WTC11 (cell line): ENCODE measurements around the gene PDE11A. TPM values are rescaled to one million over a fixed set of nuclear protein-coding genes. Genes with fewer than 3 reads are reported as not detected.

Experiments used
- ATAC-seq: fragments of 200-7000 bp; cut with Tn5 transposase; 2 replicates; pipeline ENCODE4 v1.10.0; 2021; ENCODE audit warnings: mild to moderate bottlenecking, moderate library complexity
- CTCF ChIA-PET: fragments of 300-600 bp; sonication (Branson Sonifier 250); formaldehyde crosslinking; loops from one replicate; lab custom pipeline; 2021; ENCODE audit warnings: antibody characterized with exemption; lab: Charles Lee
- POLR2A ChIA-PET: fragments of 350-600 bp; sonication (Branson Sonifier 250); formaldehyde crosslinking; loops from one replicate; lab custom pipeline; 2021; ENCODE audit warnings: antibody characterized with exemption; lab: Charles Lee
- DNase-seq: peaks from one replicate; pipeline ENCODE4 v3.0.0; 2021; ENCODE audit warnings: low spot score
- H3K27ac Mint-ChIP-seq: 2 replicates; pipeline ENCODE4 v1.8.0; 2021; ENCODE audit warnings: mixed read lengths
- H3K27me3 Mint-ChIP-seq: 2 replicates; pipeline ENCODE4 v1.8.0; 2021; ENCODE audit warnings: low read depth, mild to moderate bottlenecking, moderate library complexity, mixed read lengths
- H3K36me3 Mint-ChIP-seq: 2 replicates; pipeline ENCODE4 v1.8.0; 2021; ENCODE audit warnings: mixed read lengths
- H3K4me1 Mint-ChIP-seq: 2 replicates; pipeline ENCODE4 v1.8.0; 2022; ENCODE audit warnings: mixed read lengths
- H3K4me3 Mint-ChIP-seq: 2 replicates; pipeline ENCODE4 v1.8.0; 2021; ENCODE audit warnings: mild to moderate bottlenecking, moderate library complexity, mixed read lengths
- H3K9me3 Mint-ChIP-seq: 2 replicates; pipeline ENCODE4 v1.8.0; 2021; ENCODE audit warnings: mixed read lengths
- ATF1 ChIP-seq: sonication (generic); formaldehyde crosslinking; IDR thresholded peaks from 2 replicates; pipeline ENCODE4 v1.8.1; 2023; ENCODE audit warnings: mild to moderate bottlenecking, moderate library complexity, missing genetic modification reagents
- ELF4 ChIP-seq: sonication (generic); formaldehyde crosslinking; IDR thresholded peaks from 2 replicates; pipeline ENCODE4 v1.8.1; 2022; ENCODE audit warnings: low read depth, mild to moderate bottlenecking, moderate library complexity, missing genetic modification reagents
- FOXP1 ChIP-seq: sonication (generic); formaldehyde crosslinking; IDR thresholded peaks from 2 replicates; pipeline ENCODE4 v1.8.0; 2022; ENCODE audit warnings: missing genetic modification reagents, mild to moderate bottlenecking, moderate library complexity, borderline replicate concordance
- IRF2 ChIP-seq: sonication (generic); formaldehyde crosslinking; IDR thresholded peaks from 2 replicates; pipeline ENCODE4 v1.8.0; 2022; ENCODE audit warnings: low read depth, missing genetic modification reagents, borderline replicate concordance
- KAT7 ChIP-seq: sonication (generic); formaldehyde crosslinking; IDR thresholded peaks from 2 replicates; pipeline ENCODE4 v1.8.1; 2023; ENCODE audit warnings: missing genetic modification reagents, mild to moderate bottlenecking, borderline replicate concordance
- NFATC4 ChIP-seq: fragments of 250-450 bp; sonication (Bioruptor Pico); IDR thresholded peaks from 2 replicates; pipeline ENCODE4 v1.9.0; 2021; ENCODE audit warnings: mild to moderate bottlenecking
- NFE2L1 ChIP-seq: sonication (generic); formaldehyde crosslinking; IDR thresholded peaks from 2 replicates; pipeline ENCODE4 v1.8.1; 2023; ENCODE audit warnings: missing genetic modification reagents
- NR2C2 ChIP-seq: sonication (generic); formaldehyde crosslinking; IDR thresholded peaks from 2 replicates; pipeline ENCODE4 v1.8.0; 2022; ENCODE audit warnings: mild to moderate bottlenecking, missing genetic modification reagents
- NR3C1 ChIP-seq: sonication (generic); formaldehyde crosslinking; conservative IDR thresholded peaks from 2 replicates; pipeline ENCODE4 v1.8.1; 2023; ENCODE audit warnings: low read depth, mild to moderate bottlenecking, missing genetic modification reagents
- RORB ChIP-seq: fragments of 250-450 bp; sonication (Bioruptor Pico); IDR thresholded peaks from 2 replicates; pipeline ENCODE4 v1.9.0; 2021; ENCODE audit warnings: mild to moderate bottlenecking
- SMAD3 ChIP-seq: sonication (generic); formaldehyde crosslinking; IDR thresholded peaks from 2 replicates; pipeline ENCODE4 v1.8.0; 2022; ENCODE audit warnings: missing genetic modification reagents, mild to moderate bottlenecking, borderline replicate concordance
- SOX15 ChIP-seq: fragments of 250-450 bp; sonication (Bioruptor Pico); IDR thresholded peaks from 2 replicates; pipeline ENCODE4 v1.9.0; 2021; ENCODE audit warnings: mild to moderate bottlenecking
- TEAD1 ChIP-seq: sonication (generic); formaldehyde crosslinking; IDR thresholded peaks from 2 replicates; pipeline ENCODE4 v1.8.0; 2022; ENCODE audit warnings: mild to moderate bottlenecking, missing genetic modification reagents
- ZNF232 ChIP-seq: sonication (generic); formaldehyde crosslinking; IDR thresholded peaks from 2 replicates; pipeline ENCODE4 v1.8.0; 2022; ENCODE audit warnings: mild to moderate bottlenecking, missing genetic modification reagents
- total RNA-seq: library from RNA; stranded (reverse); gene quantifications from 3 replicates; pipeline ENCODE4 v1.2.3, GENCODE V29; 2021
- TF ChIP-seq, protein P1 (sequence below): sonication (generic); formaldehyde crosslinking; IDR thresholded peaks from 2 replicates; pipeline ENCODE4 v1.8.1; 2022; ENCODE audit warnings: missing genetic modification reagents, borderline replicate concordance
- TF ChIP-seq, protein P2 (sequence below): sonication (generic); formaldehyde crosslinking; IDR thresholded peaks from 2 replicates; pipeline ENCODE4 v1.8.0; 2022; ENCODE audit warnings: mild to moderate bottlenecking, missing genetic modification reagents
- TF ChIP-seq, protein P3 (sequence below): fragments of 250-450 bp; sonication (Bioruptor Pico); IDR thresholded peaks from 2 replicates; pipeline ENCODE4 v1.9.0; 2021; ENCODE audit warnings: mild to moderate bottlenecking
- TF ChIP-seq, protein P4 (sequence below): sonication (generic); formaldehyde crosslinking; conservative IDR thresholded peaks from 2 replicates; pipeline ENCODE4 v1.8.1; 2022; ENCODE audit warnings: mild to moderate bottlenecking, missing genetic modification reagents
- TF ChIP-seq, protein P5 (sequence below): sonication (generic); formaldehyde crosslinking; IDR thresholded peaks from 2 replicates; pipeline ENCODE4 v1.8.1; 2022; ENCODE audit warnings: mild to moderate bottlenecking, missing genetic modification reagents, moderate library complexity, borderline replicate concordance
- TF ChIP-seq, protein P6 (sequence below): fragments of 250-450 bp; sonication (Bioruptor Pico); IDR thresholded peaks from 2 replicates; pipeline ENCODE4 v1.9.0; 2021; ENCODE audit warnings: mild to moderate bottlenecking, borderline replicate concordance
- TF ChIP-seq, protein P7 (sequence below): sonication (generic); formaldehyde crosslinking; IDR thresholded peaks from 2 replicates; pipeline ENCODE4 v1.8.1; 2023; ENCODE audit warnings: mild to moderate bottlenecking, missing genetic modification reagents, moderate library complexity

Gene PDE11A
- total RNA-seq, 1 experiment from 2014 or later, result 0.13 TPM

DNA sequence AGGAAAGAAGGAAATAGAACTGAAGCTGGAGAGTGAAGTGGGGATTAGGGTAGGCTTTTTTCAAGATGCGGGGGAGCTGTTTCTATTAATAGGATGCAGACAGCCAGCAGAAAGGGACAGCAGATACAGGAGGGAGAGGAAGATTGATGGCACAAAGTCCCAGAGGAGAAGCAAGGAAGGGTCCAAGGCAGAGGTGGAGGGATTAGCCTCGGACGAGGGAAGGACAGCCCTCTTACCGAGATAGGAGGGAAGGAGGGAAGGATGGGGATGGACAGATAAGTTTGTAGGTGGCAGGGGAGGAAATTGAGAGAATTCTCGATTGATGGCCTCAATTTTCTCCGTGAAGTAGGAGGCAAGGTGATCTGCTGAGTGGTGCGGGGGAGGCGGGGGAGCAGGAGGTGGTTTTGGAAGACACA is 362.6 kb downstream of the PDE11A start:
- no peak overlapping the region for H3K4me3 Mint-ChIP-seq
- H3K27me3 Mint-ChIP-seq, result peaks cover 24% of the 10 kb centered on the region
- ChIA-PET POLR2A (no interaction called here), CTCF (interaction anchor here (0.7 kb wide), 1 partner anchor 243 kb away, joined by 4 read pairs; no protein-coding TSS in a partner anchor)
- ATAC-seq (no peak), DNase-seq (no peak)
- H3K9me3 Mint-ChIP-seq, result no peaks in the 10 kb centered on the region
- peaks cover 5% of the 10 kb centered on the region; the same call in 1 of the 2 replicates for H3K4me1 Mint-ChIP-seq
- H3K27ac Mint-ChIP-seq, result no peak overlapping the region
- TF ChIP-seq NFATC4 (CRISPR knock-in tag), result no peak
- no peak for TF ChIP-seq NR3C1 (CRISPR knock-in tag)
- TF ChIP-seq, protein P1, sequence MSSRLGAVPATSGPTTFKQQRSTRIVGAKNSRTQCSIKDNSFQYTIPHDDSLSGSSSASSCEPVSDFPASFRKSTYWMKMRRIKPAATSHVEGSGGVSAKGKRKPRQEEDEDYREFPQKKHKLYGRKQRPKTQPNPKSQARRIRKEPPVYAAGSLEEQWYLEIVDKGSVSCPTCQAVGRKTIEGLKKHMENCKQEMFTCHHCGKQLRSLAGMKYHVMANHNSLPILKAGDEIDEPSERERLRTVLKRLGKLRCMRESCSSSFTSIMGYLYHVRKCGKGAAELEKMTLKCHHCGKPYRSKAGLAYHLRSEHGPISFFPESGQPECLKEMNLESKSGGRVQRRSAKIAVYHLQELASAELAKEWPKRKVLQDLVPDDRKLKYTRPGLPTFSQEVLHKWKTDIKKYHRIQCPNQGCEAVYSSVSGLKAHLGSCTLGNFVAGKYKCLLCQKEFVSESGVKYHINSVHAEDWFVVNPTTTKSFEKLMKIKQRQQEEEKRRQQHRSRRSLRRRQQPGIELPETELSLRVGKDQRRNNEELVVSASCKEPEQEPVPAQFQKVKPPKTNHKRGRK (CRISPR knock-in tag), result no peak
- TF ChIP-seq, protein P2, sequence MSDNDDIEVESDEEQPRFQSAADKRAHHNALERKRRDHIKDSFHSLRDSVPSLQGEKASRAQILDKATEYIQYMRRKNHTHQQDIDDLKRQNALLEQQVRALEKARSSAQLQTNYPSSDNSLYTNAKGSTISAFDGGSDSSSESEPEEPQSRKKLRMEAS (CRISPR knock-in tag), result no peak
- TF ChIP-seq ZNF232 (CRISPR knock-in tag), result no peak
- no peak for TF ChIP-seq NFE2L1 (CRISPR knock-in tag)
- TF ChIP-seq ELF4, result no peak
- TF ChIP-seq FOXP1 (CRISPR knock-in tag), result no peak
- no peaks in the 10 kb centered on the region for H3K36me3 Mint-ChIP-seq

DNA sequence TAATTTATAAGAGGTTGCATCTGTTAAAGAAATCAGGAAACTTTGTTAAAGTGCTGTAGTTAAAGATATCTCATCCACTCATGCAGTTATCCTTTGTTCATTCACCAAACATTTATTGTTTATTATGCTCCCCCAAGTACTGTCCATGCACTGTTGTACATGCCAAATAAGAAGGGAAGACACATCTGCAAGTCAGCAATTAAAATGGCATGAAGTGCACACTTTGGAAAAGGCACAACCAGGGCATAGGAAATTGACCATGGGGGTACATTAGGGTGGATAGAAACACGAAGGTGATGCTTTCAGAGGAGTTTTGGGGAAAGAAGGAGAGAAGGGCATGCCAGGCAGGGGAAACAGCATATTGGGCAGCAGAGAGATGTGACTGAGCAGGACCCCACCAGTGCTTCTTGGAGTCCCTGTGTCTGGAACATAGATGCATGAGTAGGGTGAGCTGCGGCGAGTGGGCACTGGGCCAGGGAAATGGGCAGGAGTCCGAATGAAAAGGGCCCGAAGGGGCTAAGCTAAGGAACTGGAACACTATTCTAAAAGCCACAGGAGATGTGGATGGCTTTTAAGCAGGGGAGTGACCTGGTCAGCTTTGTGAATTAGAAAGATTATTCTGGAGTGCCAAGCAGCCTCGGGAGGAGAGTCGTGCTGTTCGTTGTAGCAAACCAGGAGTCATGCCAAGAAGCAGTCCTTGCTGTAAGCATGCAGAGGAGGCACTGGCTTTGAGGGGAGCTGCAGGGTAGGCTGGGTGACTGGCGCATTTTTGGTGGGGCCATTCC is 363.7 kb downstream of the PDE11A start:
- POLR2A ChIA-PET, result interaction anchor here (0.5 kb wide), 1 partner anchor 1415 kb away, joined by 4 read pairs; no protein-coding TSS in a partner anchor
- no peaks in the 10 kb centered on the region for H3K4me1 Mint-ChIP-seq
- no peak overlapping the region for H3K4me3 Mint-ChIP-seq
- H3K27me3 Mint-ChIP-seq, result peaks cover 15% of the 10 kb centered on the region
- CTCF ChIA-PET, result interaction anchor here (1.4 kb wide), 1 partner anchor 544 kb away, joined by 3 read pairs; no protein-coding TSS in a partner anchor
- H3K27ac Mint-ChIP-seq, result no peak overlapping the region
- H3K9me3 Mint-ChIP-seq, result no peaks in the 10 kb centered on the region
- H3K36me3 Mint-ChIP-seq, result no peaks in the 10 kb centered on the region
- DNase-seq, result no peak
- no peak for ATAC-seq
- no peak for TF ChIP-seq ATF1 (CRISPR knock-in tag)
- TF ChIP-seq, protein P3, sequence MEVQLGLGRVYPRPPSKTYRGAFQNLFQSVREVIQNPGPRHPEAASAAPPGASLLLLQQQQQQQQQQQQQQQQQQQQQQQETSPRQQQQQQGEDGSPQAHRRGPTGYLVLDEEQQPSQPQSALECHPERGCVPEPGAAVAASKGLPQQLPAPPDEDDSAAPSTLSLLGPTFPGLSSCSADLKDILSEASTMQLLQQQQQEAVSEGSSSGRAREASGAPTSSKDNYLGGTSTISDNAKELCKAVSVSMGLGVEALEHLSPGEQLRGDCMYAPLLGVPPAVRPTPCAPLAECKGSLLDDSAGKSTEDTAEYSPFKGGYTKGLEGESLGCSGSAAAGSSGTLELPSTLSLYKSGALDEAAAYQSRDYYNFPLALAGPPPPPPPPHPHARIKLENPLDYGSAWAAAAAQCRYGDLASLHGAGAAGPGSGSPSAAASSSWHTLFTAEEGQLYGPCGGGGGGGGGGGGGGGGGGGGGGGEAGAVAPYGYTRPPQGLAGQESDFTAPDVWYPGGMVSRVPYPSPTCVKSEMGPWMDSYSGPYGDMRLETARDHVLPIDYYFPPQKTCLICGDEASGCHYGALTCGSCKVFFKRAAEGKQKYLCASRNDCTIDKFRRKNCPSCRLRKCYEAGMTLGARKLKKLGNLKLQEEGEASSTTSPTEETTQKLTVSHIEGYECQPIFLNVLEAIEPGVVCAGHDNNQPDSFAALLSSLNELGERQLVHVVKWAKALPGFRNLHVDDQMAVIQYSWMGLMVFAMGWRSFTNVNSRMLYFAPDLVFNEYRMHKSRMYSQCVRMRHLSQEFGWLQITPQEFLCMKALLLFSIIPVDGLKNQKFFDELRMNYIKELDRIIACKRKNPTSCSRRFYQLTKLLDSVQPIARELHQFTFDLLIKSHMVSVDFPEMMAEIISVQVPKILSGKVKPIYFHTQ, result no peak
- no peak for TF ChIP-seq NR2C2
- TF ChIP-seq, protein P4, sequence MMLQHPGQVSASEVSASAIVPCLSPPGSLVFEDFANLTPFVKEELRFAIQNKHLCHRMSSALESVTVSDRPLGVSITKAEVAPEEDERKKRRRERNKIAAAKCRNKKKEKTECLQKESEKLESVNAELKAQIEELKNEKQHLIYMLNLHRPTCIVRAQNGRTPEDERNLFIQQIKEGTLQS (CRISPR knock-in tag), result no peak
- TF ChIP-seq SOX15 (CRISPR knock-in tag), result no peak
- no peak for TF ChIP-seq RORB (CRISPR knock-in tag)
- TF ChIP-seq, protein P5, sequence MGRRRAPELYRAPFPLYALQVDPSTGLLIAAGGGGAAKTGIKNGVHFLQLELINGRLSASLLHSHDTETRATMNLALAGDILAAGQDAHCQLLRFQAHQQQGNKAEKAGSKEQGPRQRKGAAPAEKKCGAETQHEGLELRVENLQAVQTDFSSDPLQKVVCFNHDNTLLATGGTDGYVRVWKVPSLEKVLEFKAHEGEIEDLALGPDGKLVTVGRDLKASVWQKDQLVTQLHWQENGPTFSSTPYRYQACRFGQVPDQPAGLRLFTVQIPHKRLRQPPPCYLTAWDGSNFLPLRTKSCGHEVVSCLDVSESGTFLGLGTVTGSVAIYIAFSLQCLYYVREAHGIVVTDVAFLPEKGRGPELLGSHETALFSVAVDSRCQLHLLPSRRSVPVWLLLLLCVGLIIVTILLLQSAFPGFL (CRISPR knock-in tag), result no peak
- no peak for TF ChIP-seq TEAD1
- TF ChIP-seq IRF2 (CRISPR knock-in tag), result no peak
- TF ChIP-seq, protein P6, sequence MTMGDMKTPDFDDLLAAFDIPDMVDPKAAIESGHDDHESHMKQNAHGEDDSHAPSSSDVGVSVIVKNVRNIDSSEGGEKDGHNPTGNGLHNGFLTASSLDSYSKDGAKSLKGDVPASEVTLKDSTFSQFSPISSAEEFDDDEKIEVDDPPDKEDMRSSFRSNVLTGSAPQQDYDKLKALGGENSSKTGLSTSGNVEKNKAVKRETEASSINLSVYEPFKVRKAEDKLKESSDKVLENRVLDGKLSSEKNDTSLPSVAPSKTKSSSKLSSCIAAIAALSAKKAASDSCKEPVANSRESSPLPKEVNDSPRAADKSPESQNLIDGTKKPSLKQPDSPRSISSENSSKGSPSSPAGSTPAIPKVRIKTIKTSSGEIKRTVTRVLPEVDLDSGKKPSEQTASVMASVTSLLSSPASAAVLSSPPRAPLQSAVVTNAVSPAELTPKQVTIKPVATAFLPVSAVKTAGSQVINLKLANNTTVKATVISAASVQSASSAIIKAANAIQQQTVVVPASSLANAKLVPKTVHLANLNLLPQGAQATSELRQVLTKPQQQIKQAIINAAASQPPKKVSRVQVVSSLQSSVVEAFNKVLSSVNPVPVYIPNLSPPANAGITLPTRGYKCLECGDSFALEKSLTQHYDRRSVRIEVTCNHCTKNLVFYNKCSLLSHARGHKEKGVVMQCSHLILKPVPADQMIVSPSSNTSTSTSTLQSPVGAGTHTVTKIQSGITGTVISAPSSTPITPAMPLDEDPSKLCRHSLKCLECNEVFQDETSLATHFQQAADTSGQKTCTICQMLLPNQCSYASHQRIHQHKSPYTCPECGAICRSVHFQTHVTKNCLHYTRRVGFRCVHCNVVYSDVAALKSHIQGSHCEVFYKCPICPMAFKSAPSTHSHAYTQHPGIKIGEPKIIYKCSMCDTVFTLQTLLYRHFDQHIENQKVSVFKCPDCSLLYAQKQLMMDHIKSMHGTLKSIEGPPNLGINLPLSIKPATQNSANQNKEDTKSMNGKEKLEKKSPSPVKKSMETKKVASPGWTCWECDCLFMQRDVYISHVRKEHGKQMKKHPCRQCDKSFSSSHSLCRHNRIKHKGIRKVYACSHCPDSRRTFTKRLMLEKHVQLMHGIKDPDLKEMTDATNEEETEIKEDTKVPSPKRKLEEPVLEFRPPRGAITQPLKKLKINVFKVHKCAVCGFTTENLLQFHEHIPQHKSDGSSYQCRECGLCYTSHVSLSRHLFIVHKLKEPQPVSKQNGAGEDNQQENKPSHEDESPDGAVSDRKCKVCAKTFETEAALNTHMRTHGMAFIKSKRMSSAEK (CRISPR knock-in tag), result no peak
- no peak for TF ChIP-seq SMAD3 (CRISPR knock-in tag)
- TF ChIP-seq, protein P7, sequence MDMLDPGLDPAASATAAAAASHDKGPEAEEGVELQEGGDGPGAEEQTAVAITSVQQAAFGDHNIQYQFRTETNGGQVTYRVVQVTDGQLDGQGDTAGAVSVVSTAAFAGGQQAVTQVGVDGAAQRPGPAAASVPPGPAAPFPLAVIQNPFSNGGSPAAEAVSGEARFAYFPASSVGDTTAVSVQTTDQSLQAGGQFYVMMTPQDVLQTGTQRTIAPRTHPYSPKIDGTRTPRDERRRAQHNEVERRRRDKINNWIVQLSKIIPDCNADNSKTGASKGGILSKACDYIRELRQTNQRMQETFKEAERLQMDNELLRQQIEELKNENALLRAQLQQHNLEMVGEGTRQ (CRISPR knock-in tag), result no peak
- no peak for TF ChIP-seq KAT7 (CRISPR knock-in tag)
- TF ChIP-seq NFE2L1 (CRISPR knock-in tag), result no peak
